Brain microvascular endothelial cell (primary cell): ENCODE data around the gene DYSF.

Source experiments
- DNase-seq: peaks from one replicate; pipeline ENCODE4 v3.0.0-alpha.2; 2020
- H3K27ac ChIP-seq: fragments of 250-450 bp; sonication (Bioruptor Pico); 2 replicates; pipeline ENCODE4 v1.5.1; 2020; ENCODE audit warnings: mild to moderate bottlenecking, moderate library complexity
- H3K27me3 ChIP-seq: fragments of 250-450 bp; sonication (Bioruptor Pico); replicated peaks from 2 replicates; pipeline ENCODE4 v1.5.1; 2020; ENCODE audit warnings: mild to moderate bottlenecking
- H3K36me3 ChIP-seq: fragments of 250-450 bp; sonication (Bioruptor Pico); replicated peaks from 2 replicates; pipeline ENCODE4 v1.5.1; 2020; ENCODE audit warnings: mild to moderate bottlenecking
- H3K4me3 ChIP-seq: 2 replicates; pipeline ENCODE4 v1.5.1; 2011; ENCODE audit warnings: low read depth, mild to moderate bottlenecking, control low read depth, low read length, moderate library complexity
- CTCF ChIP-seq: IDR thresholded peaks from 2 replicates; pipeline ENCODE4 v1.5.1; 2011; ENCODE audit warnings: low read depth, mild to moderate bottlenecking, moderate library complexity, low read length, control low read depth, inconsistent platforms; ENCODE audit errors: missing control alignments
- in situ Hi-C: cut with HindIII; loops from 2 replicates; pipeline ENCODE4 v1.10.0; 2017; ENCODE audit warnings: low sequenced_read_pairs, low pct_ligation_motif_present

Gene DYSF

GRCh38 chr2:71503837-71504236 is 50.5 kb downstream of the DYSF start:
- no peaks in the 10 kb centered on the region for H3K36me3 ChIP-seq
- TF ChIP-seq CTCF: no peak
- H3K4me3 ChIP-seq: no peak overlapping the region
- peak; percentile 42 for DNase-seq
- in situ Hi-C loops: no loop called here
- peak overlapping the region; percentile 9 for H3K27ac ChIP-seq
- H3K27me3 ChIP-seq: no peaks in the 10 kb centered on the region

- Histone ChIP-seq H3K36me3 (no peaks in the 10 kb centered on the region), H3K27ac (no peak overlapping the region), H3K4me3 (no peak overlapping the region), H3K27me3 (no peaks in the 10 kb centered on the region)
- DNase-seq: no peak
- no peak for TF ChIP-seq CTCF
- in situ Hi-C loops: no loop called here
These were observed 51.2 kb downstream of the DYSF start for GRCh38 chr2:71504611-71505010.

- Histone ChIP-seq H3K27ac (no peak overlapping the region), H3K36me3 (no peaks in the 10 kb centered on the region), H3K4me3 (no peak overlapping the region), H3K27me3 (no peaks in the 10 kb centered on the region)
- no peak for TF ChIP-seq CTCF
- DNase-seq: no peak
- in situ Hi-C loops: no loop called here
These were observed 51.9 kb downstream of the DYSF start for GRCh38 chr2:71505086-71505769.

GRCh38 chr2:71505770-71506140 is 52.4 kb downstream of the DYSF start:
- Histone ChIP-seq H3K4me3 (no peak overlapping the region), H3K27ac (no peak overlapping the region), H3K36me3 (no peaks in the 10 kb centered on the region), H3K27me3 (no peaks in the 10 kb centered on the region)
- TF ChIP-seq CTCF: no peak
- DNase-seq: no peak
- in situ Hi-C loops: no loop called here

- no peak for DNase-seq
- H3K27ac ChIP-seq: no peak overlapping the region
- H3K36me3 ChIP-seq: no peaks in the 10 kb centered on the region
- H3K27me3 ChIP-seq: no peaks in the 10 kb centered on the region
- no peak for TF ChIP-seq CTCF
- no peak overlapping the region for H3K4me3 ChIP-seq
- in situ Hi-C loops: no loop called here
These were observed 53.1 kb downstream of the DYSF start for GRCh38 chr2:71506222-71507153.
